Limb (tissue), 2 donors: ENCODE data around the gene TACC3.

Experiments used
- DNase-seq, 2 donors: peaks; one replicate each; pipeline ENCODE4 v3.0.0-alpha.2; 2016; ENCODE audit errors: extremely low spot score in 2 of 2

TACC3 gene

GRCh38 chr4:1759170-1759817 lies 38.0 kb downstream of the TACC3 start:
- no peak for DNase-seq

GRCh38 chr4:1759818-1760223 lies 38.5 kb downstream of the TACC3 start:
- DNase-seq: no peak

- no peak for DNase-seq
Observed at GRCh38 chr4:1760521-1761071, 39.3 kb downstream of the TACC3 start.

GRCh38 chr4:1761130-1761689 lies 39.9 kb downstream of the TACC3 start:
- DNase-seq: no peak

GRCh38 chr4:1762264-1763010 lies 41.1 kb downstream of the TACC3 start:
- no peak for DNase-seq

- DNase-seq: no peak
Observed at GRCh38 chr4:1763070-1763549, 41.8 kb downstream of the TACC3 start.

GRCh38 chr4:1763550-1764080 lies 42.3 kb downstream of the TACC3 start:
- peak; percentile 53 to 79 for DNase-seq

GRCh38 chr4:1764670-1765069 lies 43.3 kb downstream of the TACC3 start:
- no peak for DNase-seq

- DNase-seq: no peak
Observed at GRCh38 chr4:1765409-1766072, 44.2 kb downstream of the TACC3 start.

- DNase-seq: peak in 1 of 2 donors; percentile 65
Observed at GRCh38 chr4:1766106-1767060, 45.1 kb downstream of the TACC3 start.

GRCh38 chr4:1767061-1767769 lies 45.9 kb downstream of the TACC3 start:
- peak in 1 of 2 donors; percentile 72 for DNase-seq

GRCh38 chr4:1767770-1768366 lies 46.5 kb downstream of the TACC3 start:
- peak in 1 of 2 donors; percentile 73 for DNase-seq

GRCh38 chr4:1768367-1769034 lies 47.2 kb downstream of the TACC3 start:
- DNase-seq: no peak

GRCh38 chr4:1769692-1770091 lies 48.4 kb downstream of the TACC3 start:
- DNase-seq: no peak

- no peak for DNase-seq
Observed at GRCh38 chr4:1770245-1770644, 48.9 kb downstream of the TACC3 start.

- DNase-seq: no peak
Observed at GRCh38 chr4:1770791-1771231, 49.5 kb downstream of the TACC3 start.

- DNase-seq: no peak
Observed at GRCh38 chr4:1771555-1772305, 50.4 kb downstream of the TACC3 start.
